ENCODE measurements around the gene MAGEA9.
"Not testable (repeated sequence)": the region's sequence is repeated elsewhere in the genome, so short reads cannot be mapped to it uniquely, and the experiment has no call there.

Gene MAGEA9

GRCh38 chrX:149758068-149758714 lies 23.5 kb upstream of the MAGEA9 start (continued):
- no peak for TF ChIP-seq TSHZ2 (CRISPR knock-in tag; IDR thresholded peaks at IDR 0.05)

- not testable (repeated sequence) for ATAC-seq
These were observed 23.0 kb upstream of the MAGEA9 start for GRCh38 chrX:149758715-149759078.

- ATAC-seq: no peak
- no peak for TF ChIP-seq ISL1 (CRISPR knock-in tag; IDR thresholded peaks at IDR 0.05)
- no peak for TF ChIP-seq ZNF8 (CRISPR knock-in tag; IDR thresholded peaks at IDR 0.05)
- no peak for TF ChIP-seq ZFP30 (CRISPR knock-in tag; IDR thresholded peaks at IDR 0.05)
- TF ChIP-seq ZNF70 (CRISPR knock-in tag; IDR thresholded peaks at IDR 0.05): no peak
- no peak for TF ChIP-seq PATZ1 (CRISPR knock-in tag; IDR thresholded peaks at IDR 0.05; ENCODE audit: borderline replicate concordance)
- TF ChIP-seq CREB5 (CRISPR knock-in tag; IDR thresholded peaks at IDR 0.05; ENCODE audit: low read depth): no peak
- TF ChIP-seq CSRNP3 (CRISPR knock-in tag; IDR thresholded peaks at IDR 0.05): no peak
- TF ChIP-seq BACH2 (CRISPR knock-in tag; IDR thresholded peaks at IDR 0.05; ENCODE audit: borderline replicate concordance): no peak
- no peak for TF ChIP-seq ZFP3 (CRISPR knock-in tag; IDR thresholded peaks at IDR 0.05)
- TF ChIP-seq ZC3H10 (CRISPR knock-in tag; IDR thresholded peaks at IDR 0.05): no peak
- no peak for TF ChIP-seq CSDC2 (CRISPR knock-in tag; IDR thresholded peaks at IDR 0.05)
- no peak for TF ChIP-seq POU6F1 (CRISPR knock-in tag; IDR thresholded peaks at IDR 0.05; ENCODE audit: borderline replicate concordance, low read depth)
- no peak for TF ChIP-seq OSR1 (CRISPR knock-in tag; IDR thresholded peaks at IDR 0.05)
- TF ChIP-seq PPARA (CRISPR knock-in tag; IDR thresholded peaks at IDR 0.05; ENCODE audit: borderline replicate concordance): no peak
- no peak for TF ChIP-seq SNAI2 (CRISPR knock-in tag; IDR thresholded peaks at IDR 0.05)
- no peak for TF ChIP-seq GLIS3 (CRISPR knock-in tag; IDR thresholded peaks at IDR 0.05)
- TF ChIP-seq TOX (CRISPR knock-in tag; IDR thresholded peaks at IDR 0.05; ENCODE audit: borderline replicate concordance): no peak
- no peak for TF ChIP-seq ARNTL (CRISPR knock-in tag; IDR thresholded peaks at IDR 0.05; ENCODE audit: borderline replicate concordance, low read depth)
- TF ChIP-seq RARB (CRISPR knock-in tag; IDR thresholded peaks at IDR 0.05): no peak
These were observed 21.9 kb upstream of the MAGEA9 start for GRCh38 chrX:149759824-149760223.

- no peak for ATAC-seq
- TF ChIP-seq PATZ1 (CRISPR knock-in tag; IDR thresholded peaks at IDR 0.05; ENCODE audit: borderline replicate concordance): no peak
These were observed 20.8 kb upstream of the MAGEA9 start for GRCh38 chrX:149760965-149761364.

GRCh38 chrX:149761858-149762674 lies 19.7 kb upstream of the MAGEA9 start:
- not testable (repeated sequence) for ATAC-seq
